ENCODE measurements around the gene PCSK6.

GRCh38 chr15:101410612-101411011 lies 78.9 kb downstream of the PCSK6 start:
- TF ChIP-seq POLR2A (IDR thresholded peaks at IDR 0.05; ENCODE audit: control extremely low read depth in 1 of 2, low read depth in 2 of 2, low read length in 2 of 2), result no peak
- TF ChIP-seq CTCF (IDR thresholded peaks at IDR 0.05; ENCODE audit: control extremely low read depth in 1 of 3, insufficient read depth in 1 of 3, low read depth in 1 of 3, low read length in 3 of 3), result no peak
- TF ChIP-seq EP300 (IDR thresholded peaks at IDR 0.05; ENCODE audit: borderline replicate concordance in 1 of 2, low read depth in 2 of 2, low read length in 2 of 2), result no peak
- TF ChIP-seq FOSL1 (IDR thresholded peaks at IDR 0.05; ENCODE audit: insufficient read depth, low read depth, low read length), result no peak
- TF ChIP-seq CREB1 (IDR thresholded peaks at IDR 0.05), result no peak

All from H1 (cell line).